Sigmoid colon (tissue), 7 donors: ENCODE data around the gene FGGY. TPM values are rescaled to one million over a fixed set of nuclear protein-coding genes. Genes with fewer than 3 reads are reported as not detected.
"Not testable (repeated sequence)": the region's sequence is repeated elsewhere in the genome, so short reads cannot be mapped to it uniquely, and the experiment has no call there.

Experiments
- DNase-seq: peaks from one replicate; pipeline ENCODE4 v3.0.0-alpha.2; 2019
- H3K27ac ChIP-seq, 4 donors: fragments of 200-600 bp; sonication (generic); one replicate each; pipeline ENCODE4 v1.5.1; 2016 to 2019; ENCODE audit warnings: mild to moderate bottlenecking in 1 of 4
- H3K27me3 ChIP-seq, 3 donors: fragments of 200-600 bp; sonication (generic); one replicate each; pipeline ENCODE4 v1.5.1; 2019; ENCODE audit warnings: mild to moderate bottlenecking in 1 of 3
- H3K36me3 ChIP-seq, 4 donors: fragments of 200-600 bp; sonication (generic); one replicate each; pipeline ENCODE4 v1.5.1; 2016 to 2019
- H3K4me1 ChIP-seq, 4 donors: fragments of 200-600 bp; sonication (generic); one replicate each; pipeline ENCODE4 v1.5.1; 2017 to 2019
- H3K4me3 ChIP-seq, 4 donors: fragments of 200-600 bp; sonication (generic); one replicate each; pipeline ENCODE4 v1.5.1; 2017 to 2019; ENCODE audit warnings: mild to moderate bottlenecking in 2 of 4, moderate library complexity in 1 of 4
- H3K9me3 ChIP-seq, 4 donors: fragments of 200-600 bp in 3 of 4; sonication (generic) in 3 of 4; one replicate each; pipeline versions ENCODE4 v1.5.1 to v1.6.1; 2013 to 2019
- EP300 ChIP-seq, 4 donors: sonication (generic); formaldehyde crosslinking; IDR thresholded peaks; one replicate each; pipeline ENCODE4 v1.6.1; 2017; ENCODE audit warnings: antibody characterized with exemption in 4 of 4
- POLR2A ChIP-seq, 2 donors: fragments of 450-650 bp; IDR thresholded peaks; one replicate each; pipeline ENCODE4 v1.6.1; 2016; ENCODE audit warnings: antibody characterized with exemption in 2 of 2, mild to moderate bottlenecking in 2 of 2, moderate library complexity in 2 of 2
- POLR2AphosphoS5 ChIP-seq, 4 donors: sonication (generic); formaldehyde crosslinking; IDR thresholded peaks; one replicate each; pipeline ENCODE4 v1.6.1; 2017; ENCODE audit warnings: antibody characterized with exemption in 4 of 4
- WGBS, 2 donors: extraction: QIAGEN DNeasy Blood & Tissue Kit; methylation state at CpG; one replicate each; pipeline ENCODE4 v1.1.7; 2013; 5-methylcytosine and 5-hydroxymethylcytosine counted together
- intact Hi-C: fragments of 100-400 bp; cut with DNase I; formaldehyde crosslinking; loops from one replicate; pipeline ENCODE4 v1.15.1; 2023
- polyA plus RNA-seq, 3 donors: library from polyadenylated mRNA; stranded (reverse); fragments of 200-250 nt; gene quantifications; one replicate each; pipeline ENCODE4 v1.2.3, GENCODE V29; 2013
- total RNA-seq, 4 donors: library from RNA; depleted of rRNA; stranded (reverse); fragments of >200 nt; gene quantifications; one replicate each; pipeline ENCODE4 v1.1.0, GENCODE V29; 2016
- TF ChIP-seq, protein P1 (sequence below), 4 experiments: fragments of 450-650 bp in 3 of 4; fragments of 200-600 bp in 1 of 4; IDR thresholded peaks; one replicate each; pipeline ENCODE4 v1.5.1; 2016 to 2019; ENCODE audit warnings: antibody characterized with exemption in 4 of 4, mild to moderate bottlenecking in 3 of 4, moderate library complexity in 2 of 4
- donor health status: healthy with polysubstance abuse.
- donor health status: Bipolar disorder and iron deficiency.
- donor health status: healthy.

FGGY gene
- total and polyA plus RNA-seq, 7 donors = 4.8 to 54.1 (median 20.5) TPM

DNA sequence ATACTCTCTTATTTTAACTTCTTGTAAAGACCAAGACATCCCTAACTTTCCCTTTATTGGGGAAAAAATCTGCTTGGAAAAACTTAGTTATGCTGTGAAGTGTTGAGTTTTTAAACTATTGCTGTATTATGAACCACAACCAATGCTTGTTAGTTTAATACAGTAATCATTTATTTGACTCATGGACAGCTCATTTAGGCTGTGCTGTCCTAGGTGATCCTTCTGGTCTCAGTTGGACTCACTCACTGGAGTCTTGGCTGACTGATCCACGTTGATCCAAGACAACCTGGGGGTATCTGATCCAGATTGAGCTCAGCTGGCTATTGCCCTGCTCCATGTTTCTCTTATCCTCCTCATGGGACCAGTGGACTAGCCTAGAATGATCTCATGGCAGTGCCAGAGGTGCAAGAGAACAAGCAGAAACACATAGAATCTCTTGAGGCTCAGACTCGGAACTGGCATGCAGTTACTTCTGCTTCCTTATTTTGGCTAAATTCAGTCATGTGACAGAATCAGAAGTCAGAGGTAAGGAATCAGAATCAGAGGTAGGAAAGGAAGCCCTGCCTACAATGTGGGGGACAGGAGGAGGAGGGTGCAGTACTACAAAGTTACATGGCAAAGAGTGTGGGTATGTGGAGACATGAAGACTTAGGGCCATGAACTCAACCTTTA lies 156.5 kb downstream of the FGGY start:
- Histone ChIP-seq H3K4me3 (no peak overlapping the region), H3K4me1 (peaks cover 0 to 7% (median 2%) of the 10 kb centered on the region in 4 donors), H3K27me3 (no peaks in the 10 kb centered on the region), H3K9me3 (no peaks in the 10 kb centered on the region), H3K27ac (no peak overlapping the region), H3K36me3 (no peaks in the 10 kb centered on the region)
- WGBS, 2 donors = 85 to 92% methylated on average over 2 of the region's 2 CpGs
- intact Hi-C loops = no loop called here
- TF ChIP-seq POLR2A (IDR thresholded peaks at IDR 0.05) (no peak), POLR2AphosphoS5 (IDR thresholded peaks at IDR 0.05) (no peak), EP300 (IDR thresholded peaks at IDR 0.05) (no peak)
- TF ChIP-seq, protein P1, sequence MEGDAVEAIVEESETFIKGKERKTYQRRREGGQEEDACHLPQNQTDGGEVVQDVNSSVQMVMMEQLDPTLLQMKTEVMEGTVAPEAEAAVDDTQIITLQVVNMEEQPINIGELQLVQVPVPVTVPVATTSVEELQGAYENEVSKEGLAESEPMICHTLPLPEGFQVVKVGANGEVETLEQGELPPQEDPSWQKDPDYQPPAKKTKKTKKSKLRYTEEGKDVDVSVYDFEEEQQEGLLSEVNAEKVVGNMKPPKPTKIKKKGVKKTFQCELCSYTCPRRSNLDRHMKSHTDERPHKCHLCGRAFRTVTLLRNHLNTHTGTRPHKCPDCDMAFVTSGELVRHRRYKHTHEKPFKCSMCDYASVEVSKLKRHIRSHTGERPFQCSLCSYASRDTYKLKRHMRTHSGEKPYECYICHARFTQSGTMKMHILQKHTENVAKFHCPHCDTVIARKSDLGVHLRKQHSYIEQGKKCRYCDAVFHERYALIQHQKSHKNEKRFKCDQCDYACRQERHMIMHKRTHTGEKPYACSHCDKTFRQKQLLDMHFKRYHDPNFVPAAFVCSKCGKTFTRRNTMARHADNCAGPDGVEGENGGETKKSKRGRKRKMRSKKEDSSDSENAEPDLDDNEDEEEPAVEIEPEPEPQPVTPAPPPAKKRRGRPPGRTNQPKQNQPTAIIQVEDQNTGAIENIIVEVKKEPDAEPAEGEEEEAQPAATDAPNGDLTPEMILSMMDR (IDR thresholded peaks at IDR 0.05) = no peak
- DNase-seq = no peak

DNA sequence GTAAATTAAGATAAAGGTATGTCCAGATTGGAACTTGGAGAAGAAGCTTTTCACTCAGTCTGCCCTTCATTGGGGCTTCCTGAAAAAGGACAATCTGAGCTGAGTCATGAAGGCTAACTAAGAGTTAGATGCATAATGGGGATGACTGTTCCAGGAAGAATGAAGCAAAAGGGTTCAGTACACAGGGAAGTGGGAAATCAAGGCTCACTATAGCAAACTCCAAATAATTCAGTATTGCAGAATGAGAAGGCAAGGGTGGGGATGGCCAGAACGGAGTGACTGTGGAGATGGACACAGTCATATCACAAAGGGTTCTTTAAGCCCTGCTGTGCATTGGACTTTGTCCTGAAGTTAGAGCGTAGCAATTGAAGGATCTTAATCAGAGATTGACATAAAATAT lies 158.3 kb downstream of the FGGY start:
- TF ChIP-seq POLR2AphosphoS5 (IDR thresholded peaks at IDR 0.05) (no peak), EP300 (IDR thresholded peaks at IDR 0.05) (no peak), POLR2A (IDR thresholded peaks at IDR 0.05) (no peak)
- intact Hi-C loops = no loop called here
- no peaks in the 10 kb centered on the region for H3K36me3 ChIP-seq
- H3K4me1 ChIP-seq = no peaks in the 10 kb centered on the region
- DNase-seq = no peak
- H3K4me3 ChIP-seq = no peak overlapping the region
- WGBS, 2 donors = 24 to 81% methylated on average over 2 of the region's 2 CpGs
- H3K27me3 ChIP-seq = no peaks in the 10 kb centered on the region
- no peak overlapping the region for H3K27ac ChIP-seq
- no peaks in the 10 kb centered on the region for H3K9me3 ChIP-seq

DNA sequence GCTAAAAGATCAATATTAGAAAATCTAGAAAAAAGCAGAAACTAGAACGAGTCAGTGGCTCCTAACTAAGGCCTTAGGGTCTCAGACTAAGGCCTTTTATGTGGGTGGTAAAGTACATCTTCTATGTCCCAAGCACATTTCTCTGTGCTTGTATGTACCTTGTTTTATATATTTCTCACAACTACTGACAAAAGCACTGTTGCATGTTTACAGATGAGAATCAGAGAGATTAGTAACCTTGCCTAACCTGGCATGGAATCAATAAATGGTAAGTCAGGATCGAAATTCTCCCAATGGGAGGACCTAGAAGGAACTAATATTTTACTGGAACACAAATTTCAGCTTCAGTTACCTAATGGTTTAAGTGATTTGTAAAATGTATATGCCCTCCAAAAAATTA lies 160.9 kb downstream of the FGGY start:
- intact Hi-C loops = no loop called here
- TF ChIP-seq, protein P1 (IDR thresholded peaks at IDR 0.05) = no peak
- no peak for TF ChIP-seq POLR2A (IDR thresholded peaks at IDR 0.05)
- no peak for TF ChIP-seq EP300 (IDR thresholded peaks at IDR 0.05)
- no peak for TF ChIP-seq POLR2AphosphoS5 (IDR thresholded peaks at IDR 0.05)
- no peak overlapping the region for H3K4me3 ChIP-seq
- no peaks in the 10 kb centered on the region for H3K9me3 ChIP-seq
- H3K27me3 ChIP-seq = no peaks in the 10 kb centered on the region
- H3K27ac ChIP-seq = no peak overlapping the region
- no peaks in the 10 kb centered on the region for H3K4me1 ChIP-seq
- no peak for DNase-seq
- H3K36me3 ChIP-seq = no peaks in the 10 kb centered on the region
- WGBS, 2 donors = 94 to 96% methylated on average over 2 of the region's 2 CpGs

DNA sequence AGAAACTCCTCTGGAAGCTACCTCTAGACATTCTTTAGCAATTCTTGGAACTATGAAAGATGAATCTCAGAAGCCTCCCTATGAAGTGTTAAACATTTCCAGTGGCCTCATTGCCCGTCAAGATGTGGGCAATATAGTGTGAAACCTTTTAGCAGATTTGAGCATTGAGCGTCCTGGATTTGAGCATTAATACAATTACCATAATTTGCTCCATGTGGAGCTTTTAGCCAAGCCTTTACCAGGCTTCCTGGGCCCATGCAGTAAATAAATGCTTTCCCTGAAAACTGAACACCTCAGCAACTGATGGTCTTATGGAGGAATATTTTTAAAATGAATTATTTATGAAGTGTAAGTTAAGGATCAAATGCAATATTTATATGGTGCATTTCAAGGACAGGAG lies 162.0 kb downstream of the FGGY start:
- intact Hi-C loops = no loop called here
- no peak overlapping the region for H3K27ac ChIP-seq
- no peaks in the 10 kb centered on the region for H3K27me3 ChIP-seq
- 92 to 96% methylated on average over 2 of the region's 2 CpGs for WGBS, 2 donors
- no peak for DNase-seq
- TF ChIP-seq POLR2AphosphoS5 (IDR thresholded peaks at IDR 0.05) = no peak
- no peak for TF ChIP-seq POLR2A (IDR thresholded peaks at IDR 0.05)
- TF ChIP-seq, protein P1 (IDR thresholded peaks at IDR 0.05) = no peak
- no peak for TF ChIP-seq EP300 (IDR thresholded peaks at IDR 0.05)
- no peaks in the 10 kb centered on the region for H3K4me1 ChIP-seq
- H3K36me3 ChIP-seq = no peaks in the 10 kb centered on the region
- no peak overlapping the region for H3K4me3 ChIP-seq
- H3K9me3 ChIP-seq = no peaks in the 10 kb centered on the region

DNA sequence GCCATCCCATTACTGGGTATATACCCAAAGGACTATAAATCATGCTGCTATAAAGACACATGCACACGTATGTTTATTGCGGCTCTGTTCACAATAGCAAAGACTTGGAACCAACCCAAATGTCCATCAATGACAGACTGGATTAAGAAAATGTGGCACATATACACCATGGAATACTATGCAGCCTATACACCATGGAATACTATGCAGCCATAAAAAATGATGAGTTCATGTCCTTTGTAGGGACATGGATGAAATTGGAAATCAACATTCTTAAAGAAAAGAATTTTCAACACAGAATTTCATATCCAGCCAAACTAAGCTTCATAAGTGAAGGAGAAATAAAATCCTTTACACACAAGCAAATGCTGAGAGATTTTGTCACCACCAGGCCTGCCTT lies 166.0 kb downstream of the FGGY start:
- H3K9me3 ChIP-seq, H3K4me1 ChIP-seq, H3K4me3 ChIP-seq, H3K36me3 ChIP-seq, DNase-seq, H3K27ac ChIP-seq, H3K27me3 ChIP-seq, intact Hi-C loops: not testable (repeated sequence)
- WGBS, 2 donors = 89 to 93% methylated on average over 2 of the region's 2 CpGs

DNA sequence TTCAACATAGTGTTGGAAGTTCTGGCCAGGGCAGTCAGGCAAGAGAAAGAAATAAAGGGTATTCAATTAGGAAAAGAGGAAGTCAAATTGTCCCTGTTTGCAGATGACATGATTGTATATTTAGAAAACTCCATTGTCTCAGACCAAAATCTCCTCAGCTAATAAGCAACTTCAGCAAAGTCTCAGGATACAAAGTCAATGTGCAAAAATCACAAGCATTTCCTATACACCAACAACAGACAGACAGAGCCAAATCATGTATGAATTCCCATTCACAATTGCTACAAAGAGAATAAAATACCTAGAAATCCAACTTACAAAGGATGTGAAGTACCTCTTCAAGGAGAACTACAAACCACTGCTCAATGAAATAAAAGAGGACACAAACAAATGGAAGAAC lies 168.6 kb downstream of the FGGY start:
- H3K4me1 ChIP-seq, H3K27ac ChIP-seq, H3K9me3 ChIP-seq, H3K36me3 ChIP-seq, DNase-seq, H3K27me3 ChIP-seq, H3K4me3 ChIP-seq, intact Hi-C loops: not testable (repeated sequence)
